PC-3 (cell line): ENCODE measurements around the gene SMIM38. TPM values are rescaled to one million over a fixed set of nuclear protein-coding genes. Genes with fewer than 3 reads are reported as not detected.

Experiments used
- ATAC-seq: fragments of 200-7000 bp; cut with Tn5 transposase; 2 replicates; pipeline ENCODE4 v1.9.1; 2020; ENCODE audit warnings: mild to moderate bottlenecking, moderate library complexity
- BruUV-seq: library from RNA; stranded (reverse); fragments of 400-500 nt; replicated peaks from 2 replicates; lab custom pipeline; 2021; lab: Mats Ljungman, UMichigan
- CTCF ChIA-PET: fragments of 300-600 bp; sonication (Branson Sonifier 250); formaldehyde crosslinking; loops from one replicate; lab custom pipeline; 2022; ENCODE audit warnings: antibody characterized with exemption; lab: Charles Lee
- POLR2A ChIA-PET: fragments of 300-600 bp; sonication (Branson Sonifier 250); formaldehyde crosslinking; loops from one replicate; lab custom pipeline; 2022; ENCODE audit warnings: antibody characterized with exemption; ENCODE audit not compliant: unreplicated experiment; lab: Charles Lee
- DNase-seq: peaks from one replicate; pipeline ENCODE4 v3.0.0-alpha.2; 2015
- H2AFZ ChIP-seq: fragments of 300-600 bp; sonication (generic); 2 replicates; pipeline ENCODE4 v1.6.0; 2016; ENCODE audit warnings: antibody characterized with exemption, low read length
- H3F3A ChIP-seq: fragments of 300-600 bp; sonication (generic); one replicate; pipeline ENCODE4 v1.6.0; 2017; ENCODE audit warnings: antibody characterized with exemption, low read length, control low read depth, mild to moderate bottlenecking; ENCODE audit not compliant: unreplicated experiment
- H3K27ac ChIP-seq: fragments of 300-600 bp; sonication (generic); 2 replicates; pipeline ENCODE4 v1.5.1; 2016; ENCODE audit warnings: mild to moderate bottlenecking, low read length
- H3K27me3 ChIP-seq: fragments of 300-600 bp; sonication (generic); 2 replicates; pipeline ENCODE4 v1.6.1; 2016; ENCODE audit warnings: low read length, mixed read lengths
- H3K36me3 ChIP-seq: fragments of 300-600 bp; sonication (generic); 2 replicates; pipeline ENCODE4 v1.6.1; 2016; ENCODE audit warnings: low read depth, mixed run types, low read length, mixed read lengths
- H3K4me1 ChIP-seq: fragments of 300-600 bp; sonication (generic); 2 replicates; pipeline ENCODE4 v1.5.1; 2016; ENCODE audit warnings: low read length; ENCODE audit not compliant: insufficient read depth
- H3K4me2 ChIP-seq: fragments of 300-600 bp; sonication (generic); 2 replicates; pipeline ENCODE4 v1.6.0; 2016; ENCODE audit warnings: low read length
- H3K4me3 ChIP-seq: fragments of 300-600 bp; sonication (generic); 2 replicates; pipeline ENCODE4 v1.5.1; 2016; ENCODE audit warnings: mild to moderate bottlenecking, low read length, mixed read lengths
- H3K79me2 ChIP-seq: fragments of 300-600 bp; sonication (generic); 2 replicates; pipeline ENCODE4 v1.6.1; 2017; ENCODE audit warnings: low read length, mixed read lengths
- H3K9ac ChIP-seq: fragments of 300-600 bp; sonication (generic); 2 replicates; pipeline ENCODE4 v1.6.0; 2016; ENCODE audit warnings: mild to moderate bottlenecking, low read length
- H3K9me2 ChIP-seq: fragments of 300-600 bp; sonication (generic); replicated peaks from 2 replicates; pipeline ENCODE4 v1.6.1; 2016; ENCODE audit warnings: mixed run types, low read length, mixed read lengths
- H3K9me3 ChIP-seq: fragments of 300-600 bp; sonication (generic); 2 replicates; pipeline ENCODE4 v1.6.1; 2016; ENCODE audit warnings: low read length, mixed read lengths
- H4K20me1 ChIP-seq: fragments of 300-600 bp; sonication (generic); 2 replicates; pipeline ENCODE4 v1.6.1; 2016; ENCODE audit warnings: low read length, mixed read lengths
- CTCF ChIP-seq: fragments of 300-600 bp; sonication (generic); conservative IDR thresholded peaks from 2 replicates; pipeline ENCODE4 v1.5.1; 2017; ENCODE audit warnings: antibody characterized with exemption, low read depth, mild to moderate bottlenecking, low read length
- EZH2 ChIP-seq: fragments of 300-600 bp; sonication (generic); IDR thresholded peaks from one replicate; pipeline ENCODE4 v1.6.1; 2017; ENCODE audit warnings: antibody characterized with exemption, mild to moderate bottlenecking, low read length; ENCODE audit not compliant: unreplicated experiment
- EZH2phosphoT487 ChIP-seq: fragments of 300-600 bp; sonication (generic); IDR thresholded peaks from 2 replicates; pipeline ENCODE4 v1.6.1; 2018; ENCODE audit warnings: mild to moderate bottlenecking, antibody characterized with exemption, low read length, borderline replicate concordance
- intact Hi-C: fragments of 100-400 bp; cut with micrococcal nuclease; formaldehyde crosslinking; loops from 2 replicates; pipeline ENCODE4 v1.9.0; 2023
- total RNA-seq: library from RNA; depleted of rRNA; stranded (reverse); fragments of >200 nt; gene quantifications from 2 replicates; pipeline ENCODE4 v1.2.3, GENCODE V29; 2014

SMIM38 gene
- total RNA-seq, 1 experiment from 2014 or later = 0.04 TPM

DNA sequence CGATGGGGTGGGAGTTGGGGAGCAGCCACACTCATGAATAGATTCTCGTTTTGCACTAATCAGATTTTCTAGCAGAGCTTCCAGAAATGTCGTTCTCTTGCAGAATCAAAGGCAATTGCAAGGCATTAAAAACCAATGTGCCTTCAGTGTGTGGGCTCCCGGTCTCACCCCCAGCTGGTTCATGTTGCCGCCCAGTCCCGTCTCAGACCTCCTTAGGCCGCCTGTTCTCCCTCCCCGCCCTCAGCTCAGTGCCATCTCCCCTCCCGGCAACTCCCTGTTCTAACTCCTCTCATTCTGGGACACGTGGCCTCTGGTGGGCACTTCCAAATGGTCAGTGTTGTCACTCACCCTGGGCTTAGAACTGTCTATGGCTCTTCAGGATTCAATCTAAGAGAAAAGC lies 42.5 kb upstream of the SMIM38 start:
- Histone ChIP-seq H3K79me2 (no peaks in the 10 kb centered on the region), H3K27ac (no peak overlapping the region), H3K9me2 (no peaks in the 10 kb centered on the region), H3K36me3 (no peaks in the 10 kb centered on the region), H3K4me2 (no peak overlapping the region), H2AFZ (no peak overlapping the region), H3K4me1 (peaks cover 15% of the 10 kb centered on the region), H3K9me3 (no peaks in the 10 kb centered on the region), H3K9ac (no peak overlapping the region), H3K27me3 (no peaks in the 10 kb centered on the region), H3F3A (no peaks in the 10 kb centered on the region), H3K4me3 (no peak overlapping the region), H4K20me1 (no peaks in the 10 kb centered on the region)
- no TSS peak for BruUV-seq
- intact Hi-C loops = no loop called here
- ATAC-seq (no peak), DNase-seq (no peak)
- TF ChIP-seq CTCF = no peak
- no peak for TF ChIP-seq EZH2
- no peak for TF ChIP-seq EZH2phosphoT487
- POLR2A ChIA-PET = no interaction called here
- CTCF ChIA-PET = no interaction called here

DNA sequence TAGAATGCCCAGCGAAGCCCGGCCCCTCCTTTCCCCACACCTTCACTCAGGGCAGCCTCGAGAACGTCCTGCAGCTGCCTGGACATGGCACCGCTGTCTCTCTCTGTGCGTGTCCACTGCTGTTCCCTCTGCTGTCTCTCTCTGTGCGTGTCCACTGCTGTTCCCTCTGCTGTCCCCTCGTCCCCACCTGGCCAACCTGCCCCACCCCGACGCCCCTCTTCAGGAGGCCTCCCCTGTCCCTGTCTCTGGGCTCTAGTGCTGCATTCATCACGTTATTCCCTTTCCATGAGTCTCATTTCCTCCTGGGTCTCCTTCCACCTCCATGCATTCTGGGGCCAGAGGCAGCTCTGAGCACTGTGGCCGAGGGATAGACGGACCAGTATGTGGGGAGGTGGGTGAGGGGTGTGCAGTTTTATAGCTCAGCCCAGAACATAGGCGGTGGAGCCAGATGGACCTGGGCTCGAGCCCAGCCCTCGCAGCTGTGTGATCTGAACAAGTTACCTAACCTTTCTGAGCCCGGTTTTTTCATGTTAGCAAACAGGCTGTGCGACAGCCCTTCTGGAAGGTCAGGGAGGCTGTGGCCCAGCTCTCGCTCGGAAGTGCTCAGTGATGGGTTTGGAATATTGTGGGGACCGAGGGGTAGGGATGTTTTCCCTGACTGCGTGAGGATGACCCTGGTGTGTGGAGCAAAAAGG lies 41.9 kb upstream of the SMIM38 start:
- BruUV-seq = no TSS peak
- Histone ChIP-seq H3K36me3 (no peaks in the 10 kb centered on the region), H3K4me3 (no peak overlapping the region), H2AFZ (no peak overlapping the region), H3K9ac (no peak overlapping the region), H3F3A (no peaks in the 10 kb centered on the region), H3K9me3 (no peaks in the 10 kb centered on the region), H4K20me1 (no peaks in the 10 kb centered on the region), H3K27ac (no peak overlapping the region), H3K9me2 (no peaks in the 10 kb centered on the region), H3K79me2 (no peaks in the 10 kb centered on the region), H3K4me2 (no peak overlapping the region), H3K4me1 (peaks cover 15% of the 10 kb centered on the region), H3K27me3 (no peaks in the 10 kb centered on the region)
- intact Hi-C loops = no loop called here
- DNase-seq (no peak), ATAC-seq (no peak)
- CTCF ChIA-PET = no interaction called here
- TF ChIP-seq CTCF = no peak
- TF ChIP-seq EZH2phosphoT487 = no peak
- no peak for TF ChIP-seq EZH2
- POLR2A ChIA-PET = interaction anchor here (0.5 kb wide), 1 partner anchor 1796 kb away, joined by 3 read pairs; no protein-coding TSS in a partner anchor

DNA sequence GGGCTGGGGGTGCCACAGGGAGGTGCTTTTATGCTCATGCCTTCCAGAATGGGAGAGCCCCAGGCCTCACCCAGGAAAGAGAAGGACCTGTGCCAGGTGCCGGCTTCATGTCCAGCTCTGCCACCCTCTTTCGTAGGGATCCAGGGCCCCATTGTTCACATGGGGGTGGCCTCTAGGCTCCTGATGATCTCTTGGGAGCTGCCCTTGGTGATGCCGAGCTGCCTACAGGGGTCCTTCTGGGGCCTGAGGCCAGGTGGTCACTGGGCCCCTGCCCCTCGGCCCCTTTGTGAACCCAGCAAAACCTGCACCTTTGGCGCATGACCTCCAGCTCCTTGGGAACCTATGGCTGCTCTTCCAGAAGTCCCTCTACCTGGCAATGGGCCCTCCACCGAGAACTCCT lies 41.4 kb upstream of the SMIM38 start:
- intact Hi-C loops = no loop called here
- Histone ChIP-seq H3K79me2 (no peaks in the 10 kb centered on the region), H3F3A (no peaks in the 10 kb centered on the region), H2AFZ (no peak overlapping the region), H3K27ac (no peak overlapping the region), H3K4me2 (no peak overlapping the region), H3K9me3 (no peaks in the 10 kb centered on the region), H3K36me3 (no peaks in the 10 kb centered on the region), H3K9me2 (no peaks in the 10 kb centered on the region), H3K4me1 (peaks cover 15% of the 10 kb centered on the region), H3K9ac (no peak overlapping the region), H3K27me3 (no peaks in the 10 kb centered on the region), H4K20me1 (no peaks in the 10 kb centered on the region), H3K4me3 (no peak overlapping the region)
- ChIA-PET CTCF (interaction anchor here (1.6 kb wide), 1 partner anchor 17 kb away, joined by 13 read pairs; no protein-coding TSS in a partner anchor), POLR2A (interaction anchor here (0.5 to 0.6 kb wide), 2 partner anchors 205 to 1797 kb away, joined by 3 to 12 read pairs; no protein-coding TSS in a partner anchor)
- no TSS peak for BruUV-seq
- ATAC-seq = no peak
- no peak for DNase-seq
- TF ChIP-seq EZH2 = no peak
- no peak for TF ChIP-seq CTCF
- TF ChIP-seq EZH2phosphoT487 = no peak
